Measurements from ENCODE around the gene ATP2C2. TPM values are rescaled to one million over a fixed set of nuclear protein-coding genes. Genes with fewer than 3 reads are reported as not detected.

The ATP2C2 gene
- total RNA-seq, 1 experiment from 2014 or later = 4.0 TPM

DNA sequence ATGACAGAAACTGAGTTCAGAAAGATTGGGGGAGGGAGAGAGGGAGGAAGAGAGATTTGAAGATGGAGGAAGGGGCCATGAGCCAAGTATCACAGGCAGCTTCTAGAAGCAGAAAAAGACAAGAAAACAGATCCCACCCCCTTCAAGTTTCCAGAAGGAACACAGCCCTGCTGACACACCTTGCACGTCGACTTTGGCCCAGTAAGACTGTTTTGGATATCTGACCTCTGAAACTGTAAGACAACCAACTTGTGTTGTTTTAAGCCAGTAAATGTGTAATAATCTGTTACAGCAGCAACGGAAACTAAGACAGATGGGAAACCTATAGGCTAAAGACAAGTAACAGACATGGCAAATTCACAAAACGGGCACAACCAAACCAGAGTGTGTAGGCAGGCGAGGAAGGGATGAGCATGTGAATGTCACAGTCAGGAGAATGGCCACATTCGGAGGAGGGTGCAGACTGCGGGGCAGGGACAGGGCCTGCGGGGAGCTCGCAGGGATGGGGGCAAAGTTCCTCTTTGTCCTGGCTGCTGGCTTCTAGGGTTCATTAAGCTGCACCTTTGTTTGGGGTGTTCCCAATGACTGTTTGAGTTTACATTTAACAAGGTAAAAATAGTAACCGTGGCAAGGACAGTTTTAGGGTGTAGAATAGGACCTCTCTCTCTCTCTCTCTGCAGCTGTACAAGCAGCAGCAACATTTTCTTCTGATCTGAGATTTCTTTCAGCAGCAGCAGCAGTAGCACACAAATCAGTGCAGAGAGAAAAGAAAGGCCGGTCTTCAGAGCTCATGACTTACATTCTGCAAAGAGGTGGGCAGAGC is 18.3 kb upstream of the ATP2C2 start:
- WGBS (ENCODE audit: extremely low coverage, insufficient read length, low lambda C conversion rate) = no CpG with 5 or more reads among the region's 11 CpGs
- H4K8ac ChIP-seq (replicated peaks; ENCODE audit: insufficient read length, low read depth, low read length) = no peak overlapping the region
- no peak overlapping the region for H4K91ac ChIP-seq (ENCODE audit: insufficient read length, low read depth, low read length)
- no peaks in the 10 kb centered on the region for H3K79me1 ChIP-seq (ENCODE audit: insufficient read depth, low read depth, low read length, poor library complexity, severe bottlenecking)
- no peaks in the 10 kb centered on the region for H3K79me2 ChIP-seq (ENCODE audit: insufficient read depth, low read length)
- H4K5ac ChIP-seq (ENCODE audit: insufficient read length, low read depth, low read length) = no peak overlapping the region
- H3K23me2 ChIP-seq (ENCODE audit: insufficient read length, low read depth, low read length, poor library complexity, severe bottlenecking) = no peaks in the 10 kb centered on the region
- no peak overlapping the region for H2BK12ac ChIP-seq (ENCODE audit: insufficient read length, low read depth, low read length)
- no peak overlapping the region for H3K9ac ChIP-seq (ENCODE audit: extremely low read depth, insufficient read length, low read length)
- no peaks in the 10 kb centered on the region for H3K27me3 ChIP-seq (ENCODE audit: insufficient read depth, low read length)
- Mint-ChIP-seq H3K9me3 (no peaks in the 10 kb centered on the region), H3K4me3 (no peak overlapping the region), H3K4me1 (peaks cover 0 to 8% of the 10 kb centered on the region in 2 experiments; a peak in 2 of 4 replicates), H3K27ac (no peak overlapping the region), H3K36me3 (ENCODE audit: insufficient read depth in 1 of 3, low read depth in 3 of 3) (no peaks in the 10 kb centered on the region; a peak in 1 of 7 replicates), H3K27me3 (ENCODE audit: low read depth) (peaks cover 1% of the 10 kb centered on the region; the same call in 1 of the 2 replicates)
- no peak overlapping the region for H3K4me2 ChIP-seq (ENCODE audit: insufficient read depth, insufficient read length, low read length)
- no peak overlapping the region for H2BK15ac ChIP-seq (ENCODE audit: low read depth, low read length)
- H2AK5ac ChIP-seq (ENCODE audit: insufficient read length, low read length) = no peak overlapping the region
- TF ChIP-seq CTCF (conservative IDR thresholded peaks at IDR 0.05) = no peak
- no peak overlapping the region for H3K14ac ChIP-seq (ENCODE audit: insufficient read depth, low read length)
- no peaks in the 10 kb centered on the region for H3K9me3 ChIP-seq (ENCODE audit: control insufficient read depth, low read depth, low read length)
- no peak overlapping the region for H2BK20ac ChIP-seq (ENCODE audit: low read depth, low read length, poor library complexity, severe bottlenecking)
- H2BK120ac ChIP-seq (ENCODE audit: low read depth, low read length, poor library complexity, severe bottlenecking) = no peak overlapping the region
- no peak overlapping the region for H3T11ph ChIP-seq (ENCODE audit: low read length)
- H3K23ac ChIP-seq (ENCODE audit: insufficient read length, low read depth, low read length) = no peak overlapping the region
- H3K27ac ChIP-seq (ENCODE audit: insufficient read length, low read depth, low read length) = no peak overlapping the region
- no peak overlapping the region for H3K4ac ChIP-seq (ENCODE audit: low read depth, low read length)
- H2AFZ ChIP-seq (ENCODE audit: low read length) = no peak overlapping the region
- no peaks in the 10 kb centered on the region for H3K4me1 ChIP-seq (ENCODE audit: insufficient read depth, low read length)
- no peak for DNase-seq
- no peak overlapping the region for H3K56ac ChIP-seq (ENCODE audit: insufficient read length, low read depth, low read length)
- no peak overlapping the region for H3K18ac ChIP-seq (ENCODE audit: insufficient read length, low read depth, low read length)
- no peak overlapping the region for H2BK5ac ChIP-seq (ENCODE audit: insufficient read length, low read length)
- no peaks in the 10 kb centered on the region for H4K20me1 ChIP-seq (ENCODE audit: control insufficient read depth, insufficient read depth, insufficient read length)

All from H9 (cell line).